HG02840 (cell line): ENCODE results near the gene FUZ.
"Not testable (repeated sequence)": the region's sequence is repeated elsewhere in the genome, so short reads cannot be mapped to it uniquely, and the experiment has no call there.

Experiments
- ATAC-seq: cut with Tn5 transposase; IDR thresholded peaks from one replicate; pipeline ENCODE4 v1.9.1; 2021; ENCODE audit warnings: mild to moderate bottlenecking, moderate library complexity, moderate number of reproducible peaks; ENCODE audit not compliant: unreplicated experiment, low FRiP score

Gene FUZ

GRCh38 chr19:49835562-49835961 is 22.5 kb upstream of the FUZ start:
- ATAC-seq = no peak

- ATAC-seq = no peak
Measured at GRCh38 chr19:49833599-49833998, 20.5 kb upstream of the FUZ start.

GRCh38 chr19:49832556-49832955 is 19.5 kb upstream of the FUZ start:
- ATAC-seq = no peak

GRCh38 chr19:49831592-49831991 is 18.5 kb upstream of the FUZ start:
- no peak for ATAC-seq

- ATAC-seq = no peak
Measured at GRCh38 chr19:49830766-49831165, 17.7 kb upstream of the FUZ start.

- no peak for ATAC-seq
Measured at GRCh38 chr19:49829721-49830120, 16.6 kb upstream of the FUZ start.

GRCh38 chr19:49829200-49829599 is 16.1 kb upstream of the FUZ start:
- no peak for ATAC-seq

- no peak for ATAC-seq
Measured at GRCh38 chr19:49827034-49827433, 13.9 kb upstream of the FUZ start.

- ATAC-seq = no peak
Measured at GRCh38 chr19:49824662-49825061, 11.6 kb upstream of the FUZ start.

GRCh38 chr19:49823472-49823871 is 10.4 kb upstream of the FUZ start:
- ATAC-seq = no peak

GRCh38 chr19:49820125-49820524 is 7.0 kb upstream of the FUZ start:
- ATAC-seq = no peak

GRCh38 chr19:49819452-49820115 is 6.5 kb upstream of the FUZ start:
- ATAC-seq = not testable (repeated sequence)

- no peak for ATAC-seq
Measured at GRCh38 chr19:49818649-49819370, 5.7 kb upstream of the FUZ start.

- peak; percentile 77 for ATAC-seq
Measured at GRCh38 chr19:49817964-49818648, 5.0 kb upstream of the FUZ start, which contains the start of gene MED25. Gene MED25 (plus strand): TSS chr19:49818289. CDS start chr19:49818342, 53 bp downstream.

- ATAC-seq = no peak
Measured at GRCh38 chr19:49816590-49816989, 3.5 kb upstream of the FUZ start.

GRCh38 chr19:49814010-49814409 is 918 bp upstream of the FUZ start:
- ATAC-seq = no peak

GRCh38 chr19:49812452-49812996 is 568 bp downstream of the FUZ start:
- no peak for ATAC-seq

- no peak for ATAC-seq
Measured at GRCh38 chr19:49811328-49811727, 1.8 kb downstream of the FUZ start.

- ATAC-seq = no peak
Measured at GRCh38 chr19:49809941-49810389, 3.1 kb downstream of the FUZ start.

GRCh38 chr19:49809160-49809940 is 3.7 kb downstream of the FUZ start:
- ATAC-seq = no peak
